LNCaP clone FGC (cell line): ENCODE data around the gene THAP2.

Experiments used
- DNase-seq: peaks from one replicate; pipeline ENCODE4 v3.0.0-alpha.2; 2011; ENCODE audit warnings: low read depth
- H3K4me3 ChIP-seq: 2 replicates; pipeline ENCODE4 v1.5.1; 2011; ENCODE audit warnings: mild to moderate bottlenecking, low read depth, low read length, control low read depth
- TF ChIP-seq, protein P1 (sequence below): IDR thresholded peaks from 2 replicates; pipeline ENCODE4 v1.5.1; 2012; ENCODE audit warnings: mild to moderate bottlenecking; ENCODE audit not compliant: control insufficient read depth, insufficient read depth; ENCODE audit errors: extremely low read depth

The THAP2 gene

DNA sequence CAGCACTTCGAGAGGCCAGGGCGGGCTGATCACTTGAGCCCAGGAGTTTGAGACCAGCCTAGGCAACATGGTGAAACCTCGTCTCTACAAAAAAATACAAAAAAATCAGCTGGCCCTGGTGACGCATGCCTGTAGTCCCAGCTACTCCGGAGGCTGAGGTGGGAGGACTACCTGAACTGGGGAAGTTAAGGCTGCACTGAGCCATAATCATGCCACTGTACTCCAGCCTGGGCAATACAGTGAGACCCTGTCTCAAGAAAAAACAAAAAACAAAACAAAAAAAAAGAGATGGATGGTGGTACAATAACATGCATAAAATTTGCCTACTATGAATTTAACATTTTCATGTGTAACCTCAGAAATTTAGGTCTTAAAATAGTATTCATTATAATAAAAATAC, 2.2 kb downstream of the THAP2 start:
- TF ChIP-seq, protein P1, sequence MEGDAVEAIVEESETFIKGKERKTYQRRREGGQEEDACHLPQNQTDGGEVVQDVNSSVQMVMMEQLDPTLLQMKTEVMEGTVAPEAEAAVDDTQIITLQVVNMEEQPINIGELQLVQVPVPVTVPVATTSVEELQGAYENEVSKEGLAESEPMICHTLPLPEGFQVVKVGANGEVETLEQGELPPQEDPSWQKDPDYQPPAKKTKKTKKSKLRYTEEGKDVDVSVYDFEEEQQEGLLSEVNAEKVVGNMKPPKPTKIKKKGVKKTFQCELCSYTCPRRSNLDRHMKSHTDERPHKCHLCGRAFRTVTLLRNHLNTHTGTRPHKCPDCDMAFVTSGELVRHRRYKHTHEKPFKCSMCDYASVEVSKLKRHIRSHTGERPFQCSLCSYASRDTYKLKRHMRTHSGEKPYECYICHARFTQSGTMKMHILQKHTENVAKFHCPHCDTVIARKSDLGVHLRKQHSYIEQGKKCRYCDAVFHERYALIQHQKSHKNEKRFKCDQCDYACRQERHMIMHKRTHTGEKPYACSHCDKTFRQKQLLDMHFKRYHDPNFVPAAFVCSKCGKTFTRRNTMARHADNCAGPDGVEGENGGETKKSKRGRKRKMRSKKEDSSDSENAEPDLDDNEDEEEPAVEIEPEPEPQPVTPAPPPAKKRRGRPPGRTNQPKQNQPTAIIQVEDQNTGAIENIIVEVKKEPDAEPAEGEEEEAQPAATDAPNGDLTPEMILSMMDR, result no peak
- DNase-seq, result no peak
- no peak overlapping the region for H3K4me3 ChIP-seq

DNA sequence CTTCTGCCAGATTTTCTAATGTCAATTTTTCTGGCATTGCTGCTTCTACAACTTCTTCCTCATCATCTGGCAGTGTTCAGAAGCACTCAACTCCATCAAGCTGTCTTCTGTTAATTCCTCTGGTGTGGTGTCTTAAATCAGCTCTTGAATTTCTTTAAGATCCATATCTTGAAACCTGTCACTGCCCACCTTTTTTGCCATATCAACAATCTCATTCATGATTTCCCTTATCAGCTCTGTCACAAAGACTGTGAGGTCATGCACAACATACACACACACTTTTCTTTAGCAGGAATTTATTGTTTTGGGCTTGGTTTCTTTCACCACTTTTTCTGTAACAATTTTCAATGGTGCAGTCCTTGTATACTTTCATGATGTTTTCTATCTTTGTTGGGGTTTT, 7.2 kb downstream of the THAP2 start:
- no peak for DNase-seq
- TF ChIP-seq, protein P1, result no peak
- no peak overlapping the region for H3K4me3 ChIP-seq

DNA sequence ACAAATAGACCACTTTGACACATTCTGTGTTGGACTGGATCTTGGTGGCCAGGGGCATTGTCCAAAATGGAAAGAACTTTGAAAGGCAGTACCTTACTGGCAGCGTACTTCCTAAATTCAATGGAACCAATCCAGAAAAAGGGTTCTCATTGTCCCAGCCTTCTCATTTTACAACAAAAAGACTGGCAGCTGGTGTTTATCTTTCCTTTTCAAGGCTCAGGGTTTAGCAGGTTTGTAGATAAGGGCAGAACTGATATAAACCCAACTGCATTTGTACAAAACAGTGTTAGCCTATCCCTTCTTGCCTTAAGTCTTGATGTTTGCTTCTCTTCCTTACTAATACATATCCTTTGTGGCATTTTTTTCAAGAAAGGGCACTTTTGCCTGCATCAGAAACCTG, 7.7 kb downstream of the THAP2 start:
- DNase-seq, result peak; percentile 37
- no peak overlapping the region for H3K4me3 ChIP-seq
- TF ChIP-seq, protein P1, result no peak

DNA sequence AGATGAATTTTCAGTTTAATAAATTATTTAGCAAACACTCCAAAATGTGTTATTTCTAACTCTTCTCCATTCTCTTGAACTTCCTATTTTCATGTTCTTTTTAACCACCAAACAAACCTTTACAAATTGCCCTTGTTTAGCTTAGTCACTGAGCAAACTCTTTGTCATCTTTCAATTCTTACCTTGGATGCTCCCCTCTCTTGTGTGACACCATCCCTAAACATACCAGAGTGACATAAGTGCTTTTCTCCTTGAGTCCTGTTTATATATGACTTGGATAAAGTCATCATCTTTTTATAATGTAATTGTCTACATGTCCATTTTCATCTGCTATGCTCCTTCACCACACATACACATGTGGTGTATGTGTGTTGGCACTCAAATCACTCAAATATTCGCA, 18.4 kb downstream of the THAP2 start:
- no peak for DNase-seq
- no peak overlapping the region for H3K4me3 ChIP-seq
- TF ChIP-seq, protein P1, result no peak

DNA sequence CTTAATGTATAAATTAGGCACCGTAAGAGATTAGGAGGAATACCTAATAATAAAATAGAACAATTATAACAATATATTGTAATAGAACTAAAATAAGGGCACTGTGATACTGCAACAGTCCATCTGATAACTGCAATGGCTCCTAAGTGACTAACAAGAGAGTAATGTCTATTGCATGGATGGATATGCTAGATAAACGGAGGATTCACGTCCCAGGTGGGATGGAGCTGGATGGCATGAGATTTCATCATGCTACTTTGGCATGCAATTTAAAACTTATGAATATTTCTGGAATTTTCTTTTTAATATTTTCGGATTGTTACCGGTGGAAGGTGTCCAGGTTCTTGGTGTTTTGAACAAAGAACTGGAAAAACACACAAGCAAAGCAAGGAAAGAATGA, 19.5 kb downstream of the THAP2 start:
- TF ChIP-seq, protein P1, result no peak
- DNase-seq, result no peak
- H3K4me3 ChIP-seq, result no peak overlapping the region

DNA sequence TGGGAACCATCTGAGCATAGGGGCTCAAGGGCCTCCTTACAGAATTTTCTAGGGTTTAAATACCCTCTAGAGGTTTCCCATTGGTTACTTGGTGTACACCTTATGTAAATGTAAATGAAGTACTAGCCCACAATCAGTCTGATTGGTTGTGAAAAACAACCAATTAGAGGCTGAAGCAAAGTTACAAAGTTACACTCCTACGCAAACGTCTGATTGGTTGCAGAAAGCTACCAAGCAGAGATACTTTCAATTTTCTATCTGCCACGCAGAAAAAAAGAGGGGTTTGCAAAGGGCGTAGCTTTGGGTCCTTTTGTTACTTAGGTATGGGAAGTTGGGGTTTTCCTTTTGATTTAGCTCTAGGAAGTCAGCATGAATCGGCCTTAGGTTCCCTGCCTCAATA, 20.0 kb downstream of the THAP2 start:
- TF ChIP-seq, protein P1, result no peak
- no peak for DNase-seq

DNA sequence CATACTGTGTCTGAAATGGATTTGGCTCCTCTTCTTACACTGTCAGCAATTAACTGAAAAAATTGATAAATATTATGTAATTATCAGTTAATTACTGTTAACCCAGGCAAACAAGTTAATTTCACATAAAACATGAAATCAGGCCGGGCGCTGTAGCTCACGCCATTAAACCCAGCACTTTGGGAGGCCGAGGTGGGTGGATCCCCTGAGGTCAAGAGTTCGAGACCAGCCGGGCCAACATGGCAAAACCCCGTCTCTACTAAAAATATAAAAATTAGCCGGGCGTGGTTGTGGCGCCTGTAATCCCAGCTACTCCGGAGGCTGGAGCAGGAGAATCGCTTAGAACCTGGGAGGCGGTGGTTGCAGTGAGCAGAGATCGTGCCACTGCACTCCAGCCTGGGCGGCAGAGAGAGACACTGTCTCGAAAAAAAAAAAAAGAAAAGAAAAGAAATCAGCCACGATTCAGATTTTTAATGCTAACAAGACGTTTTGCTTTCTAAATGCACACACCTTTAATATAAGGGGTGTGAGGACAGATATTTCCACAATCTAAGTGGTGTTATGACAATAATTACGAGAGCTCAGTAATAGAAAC, 21.3 kb downstream of the THAP2 start:
- TF ChIP-seq, protein P1, result no peak
- no peak for DNase-seq
- H3K4me3 ChIP-seq, result peak overlapping the region; percentile 72

More for the DNA sequence above, 20.0 kb downstream of the THAP2 start:
- H3K4me3 ChIP-seq, result no peak overlapping the region
